HG02870 (cell line): ENCODE measurements around the gene KCTD6.
A peak's percentile ranks its signal among the peaks of the same experiment; 100 is the strongest.

Source experiments
- ATAC-seq: cut with Tn5 transposase; IDR thresholded peaks from one replicate; pipeline ENCODE4 v1.9.1; 2021; ENCODE audit warnings: mild to moderate bottlenecking, moderate library complexity; ENCODE audit not compliant: unreplicated experiment

The KCTD6 gene

GRCh38 chr3:58491506-58492402, at the start of gene KCTD6:
TSS of gene KCTD6 (plus strand) at chr3:58492096. CDS start at chr3:58498756, 6,660 bp downstream.
- ATAC-seq: peak; percentile 77

- ATAC-seq: no peak
These were observed 39.7 kb upstream of the KCTD6 start for GRCh38 chr3:58452176-58452575.

GRCh38 chr3:58459160-58459559, 32.7 kb upstream of the KCTD6 start:
- no peak for ATAC-seq

- ATAC-seq: no peak
These were observed 29.1 kb upstream of the KCTD6 start for GRCh38 chr3:58462829-58463180.

- peak; percentile 68 for ATAC-seq
These were observed 28.5 kb upstream of the KCTD6 start for GRCh38 chr3:58463181-58463941.

GRCh38 chr3:58463942-58464271, 28.0 kb upstream of the KCTD6 start:
- no peak for ATAC-seq

GRCh38 chr3:58464866-58465265, 27.0 kb upstream of the KCTD6 start:
- ATAC-seq: no peak

- ATAC-seq: no peak
These were observed 24.9 kb upstream of the KCTD6 start for GRCh38 chr3:58466899-58467563.

GRCh38 chr3:58469096-58469495, 22.8 kb upstream of the KCTD6 start:
- ATAC-seq: no peak

- ATAC-seq: no peak
These were observed 21.4 kb upstream of the KCTD6 start for GRCh38 chr3:58470363-58471024.

- no peak for ATAC-seq
These were observed 20.6 kb upstream of the KCTD6 start for GRCh38 chr3:58471025-58471887.

- ATAC-seq: no peak
These were observed 18.6 kb upstream of the KCTD6 start for GRCh38 chr3:58473275-58473674.

- no peak for ATAC-seq
These were observed 17.5 kb upstream of the KCTD6 start for GRCh38 chr3:58474348-58474911.

- no peak for ATAC-seq
These were observed 16.8 kb upstream of the KCTD6 start for GRCh38 chr3:58474967-58475578.

GRCh38 chr3:58478781-58479180, 13.1 kb upstream of the KCTD6 start:
- ATAC-seq: no peak

GRCh38 chr3:58480309-58480708, 11.6 kb upstream of the KCTD6 start:
- no peak for ATAC-seq

GRCh38 chr3:58482917-58483636, 8.8 kb upstream of the KCTD6 start:
- no peak for ATAC-seq

GRCh38 chr3:58484045-58484721, 7.7 kb upstream of the KCTD6 start:
- ATAC-seq: no peak
